CD4-positive, alpha-beta T cell treated with Interleukin-6 at 100 ng/mL for 8 hours (primary cell): Measurements from ENCODE around the gene SAMD4B.

Experiments
- DNase-seq: peaks from one replicate; pipeline ENCODE4 v3.0.0-alpha.2; 2020; ENCODE audit warnings: mixed read lengths, low spot score

SAMD4B gene

DNA sequence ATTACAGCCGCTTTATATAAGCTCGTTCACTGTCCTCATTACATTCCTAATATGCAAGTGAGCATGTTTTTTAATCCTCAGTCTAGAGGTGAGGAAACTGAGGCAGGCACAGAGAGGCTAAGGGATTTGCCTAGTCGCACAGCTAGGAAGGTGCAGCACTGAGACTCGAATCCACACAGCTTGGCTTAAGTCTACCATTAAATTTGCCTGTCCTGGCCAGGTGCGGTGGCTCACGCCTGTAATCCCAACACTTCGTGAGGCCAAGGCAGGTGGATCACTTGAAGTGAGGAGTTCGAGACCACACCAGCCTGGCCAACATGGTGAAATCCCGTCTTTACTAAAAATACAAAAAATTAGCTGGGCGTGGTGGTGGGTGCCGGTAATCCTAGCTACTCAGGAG is 85.5 kb downstream of the SAMD4B start:
- DNase-seq, result no peak

DNA sequence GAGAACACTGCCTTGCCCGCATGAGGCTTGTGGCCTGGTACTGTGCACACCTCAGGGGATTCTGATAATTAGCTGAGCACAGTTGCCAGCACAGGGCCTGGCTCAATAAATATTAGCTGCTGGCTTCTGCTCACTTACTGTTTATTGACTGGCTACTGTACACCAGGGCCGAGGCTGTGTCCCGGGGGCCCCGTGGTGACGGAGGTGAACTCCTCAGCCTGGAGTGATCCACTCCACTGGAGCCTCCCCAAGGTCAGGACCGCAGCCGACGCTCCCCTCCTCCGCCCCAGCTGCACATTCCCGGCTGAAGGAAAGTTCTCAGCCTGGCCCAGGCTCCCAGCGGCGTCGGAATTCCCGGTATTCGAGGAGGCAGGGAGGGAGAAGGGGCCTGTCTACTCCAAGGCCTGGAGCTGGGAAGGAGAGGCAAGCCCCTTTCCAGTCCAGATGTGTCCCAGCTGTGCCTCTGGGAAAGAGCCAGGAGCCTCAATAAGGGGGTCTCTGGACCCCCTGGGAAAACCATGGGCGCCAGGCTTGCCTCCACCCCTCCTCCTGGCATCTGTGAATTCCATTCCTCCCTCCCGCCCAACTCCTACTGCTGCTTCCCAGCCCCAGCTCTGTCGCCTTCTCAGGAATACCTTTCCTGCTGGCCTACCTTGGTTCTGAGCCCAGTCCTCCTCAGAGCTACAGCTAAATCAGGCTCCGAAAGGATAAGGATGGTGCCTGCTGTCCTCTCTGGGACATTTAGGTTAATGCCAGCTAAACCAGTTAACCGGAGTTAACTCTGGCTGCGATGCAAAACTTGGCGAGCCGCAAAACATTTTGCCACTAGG is 86.3 kb downstream of the SAMD4B start:
- DNase-seq, result no peak

DNA sequence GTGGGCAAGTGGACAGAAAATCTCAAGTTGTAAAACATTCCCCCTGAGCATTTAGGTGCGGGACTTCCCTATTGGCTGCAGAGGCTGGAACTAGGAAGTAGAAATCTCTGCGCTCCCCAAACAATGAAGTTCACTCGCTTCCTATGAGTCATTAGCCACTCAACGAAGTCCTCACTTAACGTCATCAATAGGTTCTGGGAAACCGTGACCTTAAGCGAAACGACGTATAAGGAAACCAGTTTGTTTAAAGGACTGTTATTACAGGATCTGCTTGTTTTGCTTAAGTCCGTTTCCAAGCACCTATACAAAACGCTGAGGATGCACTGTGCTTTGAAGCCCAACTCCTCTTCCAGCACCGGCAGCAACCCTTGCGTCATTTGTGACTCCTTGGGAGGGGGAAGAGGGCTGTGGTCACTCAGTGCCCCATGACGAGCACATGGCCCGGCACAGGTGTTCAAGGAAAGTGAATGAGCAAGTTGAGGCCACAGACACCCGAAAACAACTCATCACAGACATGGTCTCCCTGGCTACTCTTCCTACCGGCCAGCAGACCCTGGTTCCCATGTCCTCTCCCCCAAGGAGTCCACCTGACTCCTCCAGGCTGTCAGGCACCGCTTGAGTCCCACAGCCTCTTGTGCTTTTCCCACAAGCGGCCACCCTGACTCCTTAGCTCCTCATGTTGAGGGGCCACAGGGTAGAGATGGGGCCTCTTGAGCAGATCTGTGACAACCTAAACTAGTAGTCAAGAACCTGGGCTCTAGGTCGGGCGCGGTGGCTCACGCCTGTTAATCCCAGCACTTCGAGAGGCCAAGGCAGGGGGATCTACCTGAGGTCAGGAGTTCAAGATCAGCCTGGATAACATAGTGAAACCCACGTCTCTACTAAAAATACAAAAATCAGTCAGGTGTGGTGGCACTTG is 88.7 kb downstream of the SAMD4B start:
- DNase-seq, result peak; percentile 53

DNA sequence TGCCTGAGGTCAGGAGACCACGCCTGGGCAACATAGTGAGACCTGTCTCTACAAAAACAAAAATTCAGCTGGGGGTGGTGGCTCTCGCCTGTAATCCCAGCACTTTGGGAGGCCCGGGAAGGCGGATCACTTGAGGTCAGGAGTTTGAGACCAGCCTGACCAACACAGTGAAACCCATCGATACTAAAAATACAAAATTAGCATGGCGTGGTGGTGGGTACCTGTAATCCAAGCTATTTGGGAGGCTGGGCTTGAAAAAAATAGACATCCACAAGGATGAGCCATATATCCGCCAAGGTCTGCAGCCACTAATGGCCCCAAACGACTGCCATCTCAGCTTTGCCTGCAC is 90.4 kb downstream of the SAMD4B start:
- no peak for DNase-seq

DNA sequence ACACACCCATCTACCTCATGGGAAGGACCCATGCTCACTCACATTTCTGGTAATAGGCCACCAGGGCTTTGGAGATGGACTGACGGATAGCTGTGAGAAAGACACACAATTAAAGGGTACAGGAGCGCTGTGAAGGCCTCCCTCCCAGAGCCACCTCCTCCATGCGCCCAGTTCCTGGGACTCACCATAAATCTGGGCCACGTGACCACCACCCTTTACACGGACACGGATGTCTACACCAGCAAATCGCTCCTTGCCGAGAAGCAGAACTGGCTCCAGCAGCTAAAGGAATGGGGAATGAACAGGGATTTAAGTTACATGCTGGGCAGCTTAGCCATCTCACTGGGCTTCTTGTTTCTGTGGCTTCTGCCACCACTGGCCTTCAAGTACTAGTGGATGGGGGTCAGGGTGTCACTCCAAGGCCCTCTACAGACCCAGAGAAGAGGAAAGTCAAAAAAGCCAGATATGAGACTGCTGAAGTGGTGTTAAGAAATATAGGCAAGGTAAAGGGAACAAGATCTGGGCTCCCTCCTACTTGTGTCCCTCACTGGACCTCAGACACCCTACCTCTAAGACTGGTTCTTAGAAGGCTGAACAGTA is 91.4 kb downstream of the SAMD4B start:
- DNase-seq, result no peak

DNA sequence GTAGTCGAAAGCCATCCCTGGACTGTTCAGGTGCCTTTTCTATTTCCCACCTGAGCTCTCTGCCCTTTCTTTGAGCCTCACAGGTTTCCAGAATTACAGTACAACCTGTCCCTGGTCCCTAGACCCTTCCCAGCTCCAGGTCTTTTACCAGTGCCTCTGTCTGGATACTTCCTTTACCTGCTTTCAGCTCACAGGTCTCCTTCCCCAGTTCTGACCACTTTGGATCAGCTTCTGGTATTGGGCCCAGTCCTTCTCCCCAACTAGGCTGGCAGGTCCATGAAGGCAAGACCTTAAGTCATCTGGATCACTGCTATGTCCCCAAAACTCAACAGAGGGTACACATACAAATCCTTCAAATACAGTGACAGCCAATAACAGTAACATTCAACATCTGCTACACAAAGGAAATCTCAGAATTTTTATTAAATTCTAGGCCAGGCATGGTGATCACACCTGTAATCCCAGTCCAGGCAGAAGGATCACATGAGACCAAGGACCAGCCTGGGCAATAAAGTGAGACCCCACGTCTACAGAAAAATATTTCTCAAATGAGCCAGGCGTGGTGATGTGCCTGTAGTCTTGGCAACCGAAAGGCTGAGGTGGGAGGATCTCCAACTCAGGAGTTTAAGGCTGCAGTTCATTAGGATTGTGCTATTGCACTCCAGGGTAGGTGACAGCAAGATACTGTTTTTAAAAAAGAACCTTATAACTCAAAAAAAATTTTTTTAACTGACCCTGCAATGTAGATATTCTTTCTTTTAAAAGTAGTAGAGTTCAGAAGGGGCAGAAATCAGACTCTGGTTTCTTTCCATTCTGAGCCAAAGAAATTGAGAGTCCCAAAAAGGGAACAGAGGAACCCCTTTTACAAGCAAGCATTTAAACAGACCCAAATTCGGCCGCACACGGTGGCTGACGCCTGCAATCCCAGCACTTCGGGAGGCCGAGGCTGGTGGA is 92.2 kb downstream of the SAMD4B start:
- DNase-seq, result no peak
